NCI-H1930 (cell line): Measurements from ENCODE around the gene CISD1.

Experiments
- DNase-seq, 2 experiments: peaks; one replicate each; lab custom pipeline; 2025; lab: John Stamatoyannopoulos, UW

The CISD1 gene

GRCh38 chr10:58266003-58266825 is 2.7 kb upstream of the CISD1 start:
- DNase-seq = no peak

DNA sequence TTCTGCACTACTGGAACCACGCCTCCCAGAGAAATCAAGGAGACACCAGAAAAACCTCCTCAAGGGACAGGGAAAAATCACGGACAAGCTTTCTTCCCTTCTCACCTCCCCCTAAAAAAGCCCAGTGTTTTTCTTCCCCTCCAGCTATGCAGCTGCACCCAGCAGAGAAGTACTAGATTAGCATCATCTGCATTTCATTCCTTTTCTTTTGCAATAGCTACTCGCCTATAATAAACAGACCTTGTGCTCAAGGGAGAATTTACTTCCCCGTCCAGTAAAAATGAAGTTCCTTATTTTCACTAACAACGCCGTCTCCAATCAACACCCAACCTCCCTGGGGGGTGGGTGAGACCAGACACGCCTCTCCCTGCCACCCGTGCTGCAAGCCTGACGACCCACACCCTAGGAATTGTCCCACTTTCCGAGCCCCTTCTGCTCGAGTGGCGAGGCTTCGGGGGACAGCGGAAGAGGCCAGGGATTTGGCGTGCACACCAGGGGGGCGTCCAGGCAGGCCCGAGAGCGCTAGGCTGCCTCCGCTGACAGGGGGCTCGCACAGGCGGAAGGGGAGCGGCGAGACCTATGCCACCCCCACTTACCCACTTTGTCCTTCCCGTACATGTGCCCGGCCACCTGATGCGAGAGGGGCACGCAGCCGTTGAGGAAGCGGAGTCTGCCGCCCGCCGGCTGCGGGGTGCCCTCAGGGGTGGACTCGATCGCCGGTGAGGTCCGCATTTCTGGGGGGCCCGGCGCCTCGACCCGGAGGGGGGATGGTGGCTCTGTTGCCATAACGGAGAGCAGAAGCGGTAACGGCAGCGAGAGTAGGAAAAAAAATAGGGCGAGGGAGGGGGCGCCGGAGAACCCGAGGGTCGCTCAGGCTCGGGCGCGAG is 1.9 kb upstream of the CISD1 start:
- no peak for DNase-seq

DNA sequence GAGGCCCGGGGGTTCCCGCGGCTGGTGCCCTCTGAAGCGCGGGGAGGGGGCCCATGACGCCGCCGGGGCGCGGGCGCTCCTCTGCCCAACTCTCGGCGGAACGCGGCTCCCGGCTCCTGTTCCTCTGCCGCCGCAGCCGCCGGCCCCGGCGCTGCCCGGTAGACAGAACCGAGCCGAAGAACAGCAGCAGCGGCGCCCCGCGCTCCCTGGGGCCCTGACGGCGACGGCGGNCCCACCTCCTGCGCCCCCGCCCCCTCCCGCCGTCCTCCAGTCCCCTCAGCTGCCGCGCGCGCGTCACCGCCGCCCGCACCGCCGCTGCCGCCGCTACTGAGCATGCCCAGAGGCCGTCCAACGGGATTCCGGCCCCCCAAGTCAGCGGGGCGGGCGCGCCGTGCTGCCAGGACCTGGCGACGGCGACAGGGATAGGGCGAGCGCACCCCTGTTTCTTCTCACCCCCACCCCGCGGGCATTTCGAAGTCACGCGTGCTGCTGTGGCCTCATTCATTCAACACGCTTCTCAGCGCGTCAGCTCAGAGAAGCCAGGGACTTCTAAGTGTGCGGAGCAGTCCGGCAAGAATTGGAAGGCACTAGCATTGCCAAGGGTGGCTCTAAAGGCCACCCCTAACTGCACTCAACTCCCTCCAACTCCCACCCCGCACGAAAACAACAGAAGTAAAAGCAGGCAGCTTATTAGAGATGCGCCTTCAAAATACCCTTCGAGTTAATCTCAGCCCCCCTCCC is 1.1 kb upstream of the CISD1 start, which contains the start of gene IPMK:
IPMK (minus strand) TSS at position 182 of the 741 bp plus-strand sequence. CDS start 283 bp downstream, outside the sequence.
- DNase-seq = peak; percentile 56 to 72

GRCh38 chr10:58268454-58268945 is 462 bp upstream of the CISD1 start:
- no peak for DNase-seq

GRCh38 chr10:58269782-58270290 is 874 bp downstream of the CISD1 start:
- DNase-seq = no peak

- no peak for DNase-seq
Observed at GRCh38 chr10:58275261-58275660, 6.3 kb downstream of the CISD1 start.

DNA sequence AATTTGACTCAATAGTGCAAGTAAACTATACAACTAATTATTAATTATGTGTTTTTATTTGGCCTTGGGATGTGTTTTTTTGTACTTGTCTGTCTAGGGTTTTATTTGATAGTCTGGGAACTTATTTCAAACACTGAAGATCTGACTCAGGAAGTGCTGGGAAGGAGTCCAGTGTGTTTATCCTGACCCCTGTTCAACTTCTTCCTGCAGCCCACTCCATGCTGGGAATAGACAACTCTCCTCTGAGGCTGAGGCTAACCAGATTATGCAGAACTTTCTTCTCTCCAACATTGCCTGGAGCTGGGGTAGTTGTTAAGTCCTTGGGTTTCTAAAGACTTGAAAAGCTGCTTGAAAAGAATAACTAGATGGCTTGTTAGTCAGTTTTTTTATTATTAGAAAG is 6.9 kb downstream of the CISD1 start:
- DNase-seq = no peak

GRCh38 chr10:58278274-58278961 is 9.5 kb downstream of the CISD1 start:
- DNase-seq = no peak

GRCh38 chr10:58278962-58279307 is 10.0 kb downstream of the CISD1 start:
- DNase-seq = no peak

DNA sequence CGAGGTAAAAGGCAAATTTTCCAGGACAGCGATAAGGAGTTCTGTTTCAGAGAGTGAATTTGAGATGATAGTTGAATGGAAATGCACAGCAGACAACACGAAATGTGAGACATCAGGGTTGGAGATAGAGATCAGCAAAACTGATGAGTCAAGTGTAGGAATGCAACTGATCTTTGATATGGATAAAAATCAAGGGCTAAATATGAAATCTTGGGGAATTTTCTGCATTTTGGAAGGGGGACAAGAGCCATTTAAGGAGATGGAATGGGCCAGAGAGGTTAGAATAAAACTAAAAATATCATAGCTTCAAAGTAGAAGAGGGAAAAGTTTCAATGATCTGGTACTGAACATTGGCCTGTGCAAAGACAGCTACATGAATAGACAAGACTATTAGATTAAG is 11.5 kb downstream of the CISD1 start:
- no peak for DNase-seq

GRCh38 chr10:58281092-58281752 is 12.3 kb downstream of the CISD1 start:
- no peak for DNase-seq

DNA sequence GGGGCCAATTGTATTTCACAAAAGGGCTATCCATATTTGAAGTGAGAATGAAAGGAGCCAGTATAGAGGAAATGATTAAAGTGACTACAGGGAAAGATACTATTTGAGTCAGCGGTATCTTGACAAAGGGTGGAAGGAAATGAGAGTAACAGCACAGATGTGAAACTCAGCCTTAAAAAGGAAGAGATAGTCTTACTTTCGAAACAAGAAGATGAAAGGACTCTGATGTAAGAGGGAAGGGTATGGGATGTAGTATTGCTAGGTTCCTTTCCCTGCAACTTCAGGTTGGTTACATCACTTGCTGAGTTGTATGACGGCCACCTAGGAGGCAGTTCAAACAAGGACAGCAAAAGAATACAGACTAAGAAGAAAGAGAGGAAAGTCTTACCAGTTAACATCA is 13.7 kb downstream of the CISD1 start:
- no peak for DNase-seq

DNA sequence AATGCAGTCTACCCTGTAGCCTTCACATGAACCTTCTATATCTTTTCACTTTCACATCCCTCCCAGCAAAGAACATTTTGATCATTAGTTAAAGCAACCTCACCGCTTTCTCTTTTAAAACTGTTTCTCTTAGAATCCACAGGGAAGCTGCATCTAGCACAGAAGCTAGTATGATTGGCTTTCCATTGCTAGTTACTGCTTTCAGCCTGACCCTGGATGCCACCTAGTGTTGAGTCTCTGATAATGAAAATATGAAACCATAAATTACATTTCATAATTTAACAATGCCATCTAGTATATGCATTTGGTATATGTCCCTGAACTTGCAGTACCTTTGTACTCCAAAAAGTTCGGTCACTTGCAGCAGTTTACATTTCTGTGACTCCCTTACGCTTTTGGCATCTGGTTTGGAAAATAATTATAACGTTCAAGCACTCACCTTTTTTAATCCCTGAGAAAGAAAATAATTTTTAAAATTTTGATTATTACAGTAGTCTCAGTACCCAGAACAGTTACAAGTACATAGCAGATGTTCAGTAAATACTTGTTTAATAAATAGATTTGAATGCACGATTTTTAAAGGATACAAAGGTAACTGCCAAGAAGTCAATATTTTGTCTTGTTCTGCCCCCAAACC is 22.7 kb downstream of the CISD1 start:
- no peak for DNase-seq

DNA sequence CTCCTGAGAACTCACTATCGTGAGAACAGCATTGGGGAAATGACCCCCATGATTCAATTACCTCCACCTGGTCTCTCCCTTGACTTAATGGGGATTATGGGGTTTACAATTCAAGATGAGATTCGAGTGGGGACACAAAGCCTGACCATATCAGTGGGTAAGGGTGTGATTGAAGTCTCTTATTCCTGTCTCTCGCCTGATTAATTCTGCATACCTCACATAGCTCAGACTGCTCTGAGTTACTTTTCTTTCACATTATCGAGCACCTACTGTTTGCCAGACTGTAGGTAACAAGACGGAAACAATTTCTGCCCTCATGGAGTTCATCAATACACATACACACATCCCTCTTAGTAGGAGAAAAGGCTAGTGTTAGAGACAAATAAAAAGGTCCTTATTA is 25.0 kb downstream of the CISD1 start:
- no peak for DNase-seq

- DNase-seq = peak; percentile 3 to 31
Observed at GRCh38 chr10:58299580-58299979, 30.6 kb downstream of the CISD1 start.

DNA sequence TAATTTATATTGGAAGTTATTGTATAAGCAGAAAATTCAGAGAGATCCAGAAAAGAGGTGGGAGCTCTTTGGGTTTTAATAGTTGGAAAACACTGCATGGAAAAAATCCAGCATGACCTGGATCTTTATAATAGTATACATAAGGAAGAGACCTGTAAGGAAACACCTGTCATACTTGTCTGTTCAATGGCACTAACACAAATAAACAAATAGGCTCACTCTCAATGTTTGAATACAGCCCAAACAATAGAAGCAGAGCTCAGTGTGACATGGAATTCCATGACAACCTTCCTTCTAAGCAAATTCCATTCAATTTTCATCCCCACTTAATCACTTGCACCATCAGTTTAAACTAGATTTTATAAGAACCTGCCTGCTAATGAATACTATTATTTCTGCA is 31.7 kb downstream of the CISD1 start:
- no peak for DNase-seq

GRCh38 chr10:58302254-58302653 is 33.3 kb downstream of the CISD1 start:
- DNase-seq = no peak

DNA sequence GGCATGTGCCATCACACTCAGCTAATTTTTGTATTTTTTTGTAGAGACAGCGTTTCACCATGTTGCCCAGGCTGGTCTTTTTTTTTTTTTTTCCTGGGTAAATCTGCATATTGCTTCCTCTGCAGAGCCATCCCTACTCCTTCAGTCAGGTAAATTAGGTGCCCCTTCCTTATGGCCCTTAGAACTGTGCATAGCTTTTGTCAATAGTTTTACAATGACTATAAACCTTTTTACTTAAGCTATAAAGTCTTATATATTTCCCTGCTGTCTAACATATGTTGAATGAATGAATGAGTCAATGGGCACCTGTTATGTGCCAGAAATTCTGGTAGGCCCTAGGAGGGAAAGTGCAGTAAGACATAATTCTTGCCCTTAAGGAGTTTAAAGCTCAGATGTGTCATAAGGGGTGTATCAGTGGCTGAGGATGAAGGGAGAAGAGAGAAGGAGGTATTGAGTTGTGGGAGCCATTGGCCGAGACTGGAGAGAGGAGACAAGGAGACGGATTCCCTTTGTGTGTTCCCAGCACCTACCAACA is 35.2 kb downstream of the CISD1 start:
- no peak for DNase-seq

- DNase-seq = peak; percentile 38 to 47
Observed at GRCh38 chr10:58305821-58306220, 36.9 kb downstream of the CISD1 start.

GRCh38 chr10:58307676-58308075 is 38.7 kb downstream of the CISD1 start:
- no peak for DNase-seq
